IMR-90 (cell line): Measurements from ENCODE around the gene FN1. TPM values are rescaled to one million over a fixed set of nuclear protein-coding genes. Genes with fewer than 3 reads are reported as not detected.

Source experiments
- ATAC-seq: fragments of 200-7000 bp; cut with Tn5 transposase; 2 replicates; pipeline ENCODE4 v1.9.1; 2020; ENCODE audit warnings: low read depth, mild to moderate bottlenecking, moderate library complexity
- BruUV-seq: library from RNA; stranded (reverse); fragments of 400-500 nt; replicated peaks from 2 replicates; lab custom pipeline; 2021; lab: Mats Ljungman, UMichigan
- CTCF ChIA-PET: fragments of 300-600 bp; formaldehyde crosslinking; extraction: SDS; loops from one replicate; lab custom pipeline; 2021; ENCODE audit warnings: antibody characterized with exemption; lab: Yijun Ruan, JAX
- POLR2A ChIA-PET: fragments of 300-600 bp; sonication (Branson Sonifier 250); formaldehyde crosslinking; loops from one replicate; lab custom pipeline; 2022; ENCODE audit warnings: antibody characterized with exemption; ENCODE audit not compliant: unreplicated experiment; lab: Charles Lee
- DNase-seq: peaks from one replicate; pipeline ENCODE4 v3.0.0; 2013
- H2AFZ ChIP-seq: replicated peaks from 2 replicates; pipeline ENCODE3; 2013; ENCODE audit warnings: low read length, mild to moderate bottlenecking; ENCODE audit not compliant: poor library complexity
- H2AK5ac ChIP-seq: 2 replicates; pipeline ENCODE4 v1.6.1; 2013; ENCODE audit warnings: low read depth, low read length, inconsistent platforms
- H2AK9ac ChIP-seq: replicated peaks from 2 replicates; pipeline ENCODE3; 2013; ENCODE audit warnings: mild to moderate bottlenecking, low read depth, low read length, moderate library complexity; ENCODE audit not compliant: poor library complexity
- H2BK120ac ChIP-seq: 2 replicates; pipeline ENCODE4 v1.6.1; 2013; ENCODE audit warnings: low read depth, low read length, inconsistent platforms
- H2BK15ac ChIP-seq: 3 replicates; pipeline ENCODE4 v1.6.1; 2013; ENCODE audit warnings: low read depth, low read length, inconsistent platforms
- H2BK20ac ChIP-seq: 2 replicates; pipeline ENCODE4 v1.6.1; 2013; ENCODE audit warnings: low read depth, mild to moderate bottlenecking, inconsistent platforms, low read length, moderate library complexity
- H2BK5ac ChIP-seq: 2 replicates; pipeline ENCODE4 v1.6.1; 2013; ENCODE audit warnings: mild to moderate bottlenecking, low read depth, low read length, inconsistent platforms; ENCODE audit not compliant: poor library complexity, severe bottlenecking
- H3K14ac ChIP-seq: replicated peaks from 2 replicates; pipeline ENCODE4 v1.6.1; 2013; ENCODE audit warnings: low read depth, low read length, inconsistent platforms
- H3K18ac ChIP-seq: 2 replicates; pipeline ENCODE4 v1.6.1; 2013; ENCODE audit warnings: low read depth, low read length, control low read depth
- H3K23ac ChIP-seq: 2 replicates; pipeline ENCODE4 v1.6.1; 2013; ENCODE audit warnings: low read depth, low read length, inconsistent platforms
- H3K27ac ChIP-seq: 2 replicates; pipeline ENCODE4 v1.5.1; 2013; ENCODE audit warnings: mild to moderate bottlenecking, control low read depth, low read length; ENCODE audit not compliant: insufficient read depth
- H3K27me3 ChIP-seq: 2 replicates; pipeline ENCODE4 v1.6.1; 2013; ENCODE audit warnings: low read length; ENCODE audit not compliant: control insufficient read depth, insufficient read depth
- H3K36me3 ChIP-seq: 2 replicates; pipeline ENCODE4 v1.6.1; 2013; ENCODE audit warnings: low read length, mixed read lengths; ENCODE audit not compliant: control insufficient read depth, insufficient read depth
- H3K4ac ChIP-seq: 2 replicates; pipeline ENCODE4 v1.6.1; 2013; ENCODE audit warnings: low read depth, low read length, inconsistent platforms
- H3K4me1 ChIP-seq: 2 replicates; pipeline ENCODE4 v1.6.1; 2013; ENCODE audit warnings: low read length, mixed read lengths; ENCODE audit not compliant: control insufficient read depth, insufficient read depth
- H3K4me2 ChIP-seq: 2 replicates; pipeline ENCODE4 v1.6.1; 2013; ENCODE audit warnings: low read depth, mild to moderate bottlenecking, control low read depth, low read length, moderate library complexity
- H3K4me3 ChIP-seq: 2 replicates; pipeline ENCODE4 v1.5.1; 2013; ENCODE audit warnings: low read depth, mild to moderate bottlenecking, control low read depth, low read length, moderate library complexity; ENCODE audit not compliant: insufficient read depth
- H3K56ac ChIP-seq: 2 replicates; pipeline ENCODE4 v1.6.1; 2013; ENCODE audit warnings: low read length, inconsistent platforms; ENCODE audit not compliant: insufficient read depth; ENCODE audit errors: extremely low read depth
- H3K79me1 ChIP-seq, 2 experiments: 2 replicates each; pipeline ENCODE4 v1.6.1; 2013; ENCODE audit warnings: low read length in 2 of 2, inconsistent platforms in 1 of 2, low read depth in 1 of 2
- H3K9ac ChIP-seq: 2 replicates; pipeline ENCODE4 v1.6.1; 2013; ENCODE audit warnings: low read depth, low read length, control low read depth
- H3K9me1 ChIP-seq: 2 replicates; pipeline ENCODE4 v1.6.1; 2013; ENCODE audit warnings: low read length, inconsistent platforms; ENCODE audit not compliant: insufficient read depth
- H3K9me3 ChIP-seq: 2 replicates; pipeline ENCODE4 v1.6.1; 2013; ENCODE audit warnings: low read length; ENCODE audit not compliant: control insufficient read depth, insufficient read depth
- H4K20me1 ChIP-seq: 2 replicates; pipeline ENCODE4 v1.6.1; 2013; ENCODE audit warnings: low read length, inconsistent platforms; ENCODE audit not compliant: insufficient read depth
- H4K5ac ChIP-seq: 2 replicates; pipeline ENCODE4 v1.6.1; 2013; ENCODE audit warnings: mild to moderate bottlenecking, low read depth, low read length, control low read depth
- H4K8ac ChIP-seq, 2 experiments: 2 replicates each; pipeline ENCODE4 v1.6.1; 2013; ENCODE audit warnings: low read depth in 2 of 2, low read length in 2 of 2, control low read depth in 1 of 2, inconsistent platforms in 1 of 2
- H4K91ac ChIP-seq: 2 replicates; pipeline ENCODE4 v1.6.1; 2013; ENCODE audit warnings: low read depth, low read length, inconsistent platforms; ENCODE audit not compliant: insufficient read depth
- CHD1 ChIP-seq: IDR thresholded peaks from 2 replicates; pipeline ENCODE4 v1.6.1; 2012; ENCODE audit warnings: low read depth, low read length, improper control_type of control experiment
- FOS ChIP-seq: fragments of 150-350 bp; IDR thresholded peaks from 2 replicates; pipeline ENCODE4 v1.6.1; 2016; ENCODE audit warnings: low read depth, low read length
- NFE2L2 ChIP-seq: fragments of 150-350 bp; IDR thresholded peaks from 2 replicates; pipeline ENCODE4 v1.6.1; 2016; ENCODE audit warnings: low read depth, mild to moderate bottlenecking, low read length
- WGBS, 2 experiments: methylation state at CpG; one replicate each; pipeline versions ENCODE4 v1.1.5 to v1.1.7; 2013; ENCODE audit warnings: missing lambda C conversion rate in 2 of 2; ENCODE audit not compliant: insufficient read length in 1 of 2; ENCODE audit errors: extremely low coverage in 2 of 2; 5-methylcytosine and 5-hydroxymethylcytosine counted together
- dilution Hi-C: fragments of 300-500 bp; cut with HindIII; formaldehyde crosslinking; loops from one replicate; pipeline ENCODE4 v1.14.3; 2018; ENCODE audit warnings: low sequenced_read_pairs; ENCODE audit not compliant: unreplicated experiment
- in situ Hi-C: fragments of 300-500 bp; cut with MboI; formaldehyde crosslinking; loops from 3 replicates; pipeline ENCODE4 v1.14.3; 2019; ENCODE audit warnings: low sequenced_read_pairs, inconsistent platforms, mixed read lengths
- intact Hi-C: fragments of 100-400 bp; cut with micrococcal nuclease; formaldehyde crosslinking; loops from 2 replicates; pipeline ENCODE4 v1.10.0; 2022
- polyA plus RNA-seq, 3 experiments: library from polyadenylated mRNA; depleted of rRNA; stranded (reverse); fragments of >200 nt; gene quantifications; 2 replicates each; pipeline ENCODE4 v1.2.3, GENCODE V29; 2012; ENCODE audit warnings: low replicate concordance in 1 of 3
- total RNA-seq: library from RNA; depleted of rRNA; stranded (reverse); fragments of >200 nt; gene quantifications from 2 replicates; pipeline ENCODE4 v1.2.3, GENCODE V29; 2012

FN1 gene
- total and polyA plus RNA-seq, 2 of the 4 experiments (the other 2 are of a cell fraction), result 8,243 to 13,004 TPM

DNA sequence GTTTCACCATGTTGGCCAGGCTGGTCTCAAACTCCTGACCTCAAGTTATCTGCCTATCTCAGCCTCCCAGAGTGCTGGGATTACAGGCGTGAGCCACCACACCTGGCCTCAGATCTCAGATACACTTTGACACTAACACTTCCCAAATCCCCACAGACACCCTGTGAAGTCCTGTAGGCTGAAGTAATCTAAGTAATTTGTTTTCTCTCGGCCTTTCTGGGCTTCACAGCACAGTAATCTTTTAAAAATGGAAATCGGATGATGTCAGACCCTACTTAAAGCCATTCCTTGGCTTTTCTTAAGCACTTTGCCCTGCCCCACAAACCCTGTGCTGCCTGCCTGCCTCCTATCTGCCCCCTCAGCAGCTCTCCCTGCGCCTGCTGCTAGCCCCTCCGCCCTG, 107.8 kb downstream of the FN1 start:
- DNase-seq, result no peak
- Histone ChIP-seq H2AFZ (no peak overlapping the region), H2AK9ac (no peak overlapping the region), H3K9me1 (peaks cover 3% of the 10 kb centered on the region; the same call in 1 of the 2 replicates), H4K20me1 (no peaks in the 10 kb centered on the region; the same call in none of the 2 replicates), H3K4me3 (no peak overlapping the region), H3K23ac (no peak overlapping the region), H3K9ac (no peak overlapping the region), H3K4me2 (no peak overlapping the region), H3K79me1 (peaks cover 27 to 37% of the 10 kb centered on the region in 2 experiments), H3K4ac (no peak overlapping the region), H2BK15ac (no peak overlapping the region), H3K27me3 (no peaks in the 10 kb centered on the region), H2AK5ac (peak overlapping the region; percentile 25; the same call in 1 of the 2 replicates), H4K91ac (no peak overlapping the region), H2BK20ac (no peak overlapping the region), H3K36me3 (peaks cover 22% of the 10 kb centered on the region), H3K9me3 (no peaks in the 10 kb centered on the region), H4K8ac (no peak overlapping the region), H3K27ac (no peak overlapping the region), H3K56ac (no peak overlapping the region), H3K4me1 (peaks cover 11% of the 10 kb centered on the region), H3K14ac (no peak overlapping the region), H4K5ac (no peak overlapping the region), H3K18ac (no peak overlapping the region), H2BK5ac (no peak overlapping the region), H2BK120ac (no peak overlapping the region)
- 94% methylated on average over 2 of the region's 5 CpGs; no CpG with 5 or more reads in 1 of the 2 experiments for WGBS, 2 experiments
- in situ Hi-C loops (no loop called here), intact Hi-C loops (no loop called here), dilution Hi-C loops (no loop called here)
- ChIA-PET POLR2A (no interaction called here), CTCF (no interaction called here)
- TF ChIP-seq FOS (no peak), CHD1 (no peak), NFE2L2 (no peak)
- no TSS peak for BruUV-seq
- ATAC-seq, result no peak
